Measurements from ENCODE around the gene FARP2. TPM values are rescaled to one million over a fixed set of nuclear protein-coding genes. Genes with fewer than 3 reads are reported as not detected.

Gene FARP2
- total RNA-seq, 4 donors from 2014 or later = 26.8 to 37.9 (median 30.2) TPM

DNA sequence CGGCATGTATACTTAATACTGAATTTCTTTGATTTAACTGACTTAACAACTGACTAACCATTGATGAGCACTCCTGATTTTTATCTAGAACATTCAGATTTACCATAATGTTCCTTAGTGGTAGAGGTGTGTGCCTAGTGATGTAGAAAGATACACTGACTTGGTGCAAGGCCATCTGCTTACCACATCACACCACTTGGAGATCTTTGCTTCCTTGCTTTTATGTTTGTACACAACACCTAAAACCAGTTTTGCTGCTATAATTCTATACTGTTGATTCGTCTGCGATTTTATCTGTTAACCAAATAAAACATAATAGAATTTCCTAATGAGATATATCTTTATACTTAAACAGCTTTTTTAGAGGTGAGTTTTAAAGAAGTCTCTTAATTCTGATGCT, 3.9 kb upstream of the FARP2 start:
- no peaks in the 10 kb centered on the region for H3K9me3 ChIP-seq
- intact Hi-C loops (cut with DNase I) = loop anchor here (10.0 kb wide), 1 partner anchor 353 kb away; the partner anchor contains the start of gene ING5
- no peak overlapping the region for H3K27ac ChIP-seq (replicated peaks in 1 of 4)
- peaks cover 10 to 16% (median 13%) of the 10 kb centered on the region in 4 donors for H3K4me1 ChIP-seq
- WGBS = 93% methylated on average over 3 of the region's 3 CpGs
- DNase-seq (ENCODE audit: extremely low spot score) = no peak
- H3K4me3 ChIP-seq = no peak overlapping the region
- peaks cover 55 to 77% (median 64%) of the 10 kb centered on the region in 4 donors for H3K36me3 ChIP-seq
- TF ChIP-seq, protein P1, sequence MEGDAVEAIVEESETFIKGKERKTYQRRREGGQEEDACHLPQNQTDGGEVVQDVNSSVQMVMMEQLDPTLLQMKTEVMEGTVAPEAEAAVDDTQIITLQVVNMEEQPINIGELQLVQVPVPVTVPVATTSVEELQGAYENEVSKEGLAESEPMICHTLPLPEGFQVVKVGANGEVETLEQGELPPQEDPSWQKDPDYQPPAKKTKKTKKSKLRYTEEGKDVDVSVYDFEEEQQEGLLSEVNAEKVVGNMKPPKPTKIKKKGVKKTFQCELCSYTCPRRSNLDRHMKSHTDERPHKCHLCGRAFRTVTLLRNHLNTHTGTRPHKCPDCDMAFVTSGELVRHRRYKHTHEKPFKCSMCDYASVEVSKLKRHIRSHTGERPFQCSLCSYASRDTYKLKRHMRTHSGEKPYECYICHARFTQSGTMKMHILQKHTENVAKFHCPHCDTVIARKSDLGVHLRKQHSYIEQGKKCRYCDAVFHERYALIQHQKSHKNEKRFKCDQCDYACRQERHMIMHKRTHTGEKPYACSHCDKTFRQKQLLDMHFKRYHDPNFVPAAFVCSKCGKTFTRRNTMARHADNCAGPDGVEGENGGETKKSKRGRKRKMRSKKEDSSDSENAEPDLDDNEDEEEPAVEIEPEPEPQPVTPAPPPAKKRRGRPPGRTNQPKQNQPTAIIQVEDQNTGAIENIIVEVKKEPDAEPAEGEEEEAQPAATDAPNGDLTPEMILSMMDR (IDR thresholded peaks at IDR 0.05) = no peak
- TF ChIP-seq EP300 (IDR thresholded peaks at IDR 0.05) (no peak), POLR2A (IDR thresholded peaks at IDR 0.05; ENCODE audit: low read depth) (no peak), POLR2AphosphoS5 (IDR thresholded peaks at IDR 0.05) (no peak)
- H3K27me3 ChIP-seq = no peaks in the 10 kb centered on the region

DNA sequence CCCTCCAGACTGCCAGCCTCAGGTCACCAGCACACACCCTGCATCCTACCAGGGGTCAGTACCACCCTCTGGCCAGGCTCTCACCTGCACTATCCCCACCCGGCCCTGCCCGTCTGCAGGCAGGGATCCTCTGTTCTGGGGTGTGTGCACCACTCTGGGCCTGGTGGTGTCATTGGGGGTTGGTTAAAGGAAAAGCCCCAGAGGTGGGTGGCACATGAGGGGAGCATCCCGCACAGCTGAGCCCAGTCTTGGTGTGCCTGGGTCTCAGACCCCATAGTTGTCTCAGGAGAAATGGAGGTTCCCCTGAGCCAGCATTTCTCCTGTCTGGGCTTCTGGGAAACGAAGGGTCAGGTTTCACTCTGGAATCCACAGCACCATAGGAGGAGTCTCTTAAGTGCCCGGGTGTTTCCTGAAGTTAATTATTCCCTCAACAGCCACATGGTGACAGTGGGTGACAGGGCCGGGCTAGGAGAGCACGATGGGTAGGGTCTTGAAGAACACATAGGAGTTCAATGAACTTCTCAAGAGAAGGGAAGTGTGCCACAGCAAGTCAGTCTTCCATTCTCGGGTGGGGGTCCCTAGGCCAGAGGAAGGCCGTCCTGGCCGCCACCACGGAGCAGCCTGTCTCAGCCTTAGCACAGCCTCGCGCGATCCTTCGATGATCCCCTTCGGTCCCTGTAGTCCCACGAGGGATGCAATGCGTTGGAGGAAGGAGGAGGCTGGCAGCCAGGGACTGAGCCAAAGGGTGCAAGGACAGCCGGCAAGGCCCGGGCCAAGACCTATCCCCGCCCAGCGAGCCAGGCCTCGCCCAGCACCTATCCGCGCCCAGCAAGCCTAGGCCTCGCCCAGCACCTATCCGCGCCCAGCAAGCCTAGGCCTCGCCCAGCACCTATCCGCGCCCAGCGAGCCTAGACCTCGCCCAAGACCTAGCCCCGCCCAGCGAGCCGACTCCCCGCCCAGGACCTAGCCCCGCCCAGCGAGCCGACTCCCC, 1.1 kb upstream of the FARP2 start:
- DNase-seq (ENCODE audit: extremely low spot score) = no peak
- H3K27me3 ChIP-seq = no peaks in the 10 kb centered on the region
- intact Hi-C loops (cut with DNase I) = loop anchor here (5.0 to 10.0 kb wide), 2 partner anchors 38 to 350 kb away; partner anchors contain the start of genes HDLBP, ING5 and SEPTIN2
- TF ChIP-seq, protein P1 (IDR thresholded peaks at IDR 0.05) = no peak
- TF ChIP-seq EP300 (IDR thresholded peaks at IDR 0.05) (no peak), POLR2AphosphoS5 (IDR thresholded peaks at IDR 0.05) (peak; percentile 28 to 63), POLR2A (IDR thresholded peaks at IDR 0.05; ENCODE audit: low read depth) (no peak)
- 27% methylated on average over 8 of the region's 40 CpGs for WGBS
- peaks cover 22 to 38% (median 31%) of the 10 kb centered on the region in 4 donors for H3K4me1 ChIP-seq
- peak overlapping the region; percentile 32 to 46 (median 42) for H3K4me3 ChIP-seq
- no peaks in the 10 kb centered on the region for H3K9me3 ChIP-seq
- H3K27ac ChIP-seq (replicated peaks in 1 of 4) = peak overlapping the region; percentile 71 to 85 (median 78)
- H3K36me3 ChIP-seq = peaks cover 30 to 49% (median 38%) of the 10 kb centered on the region in 4 donors

DNA sequence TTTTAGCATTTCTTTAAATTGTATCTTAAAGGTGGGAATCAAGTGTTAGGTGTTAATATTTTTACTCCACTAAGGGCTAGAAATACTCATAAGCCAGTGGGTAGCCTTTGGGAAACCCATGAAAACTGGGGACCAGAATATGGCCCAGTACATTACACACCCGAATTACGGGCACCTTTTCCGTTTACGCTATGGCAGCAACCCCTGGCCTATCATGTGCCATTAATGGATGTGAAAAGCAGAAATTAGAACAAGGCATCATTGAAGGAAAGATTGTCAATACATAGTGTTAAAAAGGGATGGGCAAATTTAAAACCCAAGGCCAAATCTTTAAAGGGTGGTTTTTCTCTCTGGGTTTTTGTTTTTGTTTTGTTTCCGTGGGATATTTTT, 781 bp downstream of the FARP2 start:
- Histone ChIP-seq H3K4me1 (peaks cover 22 to 38% (median 31%) of the 10 kb centered on the region in 4 donors), H3K4me3 (peak overlapping the region; percentile 64 to 93 (median 83)), H3K27ac (replicated peaks in 1 of 4) (peak overlapping the region; percentile 87 to 98 (median 92)), H3K9me3 (no peaks in the 10 kb centered on the region), H3K27me3 (no peaks in the 10 kb centered on the region), H3K36me3 (peaks cover 14 to 30% (median 19%) of the 10 kb centered on the region in 4 donors)
- WGBS = 25% methylated on average over 5 of the region's 5 CpGs
- no peak for DNase-seq (ENCODE audit: extremely low spot score)
- intact Hi-C loops (cut with DNase I) = loop anchor here (5.0 to 10.0 kb wide), 2 partner anchors 40 to 348 kb away; partner anchors contain the start of genes HDLBP, ING5 and SEPTIN2
- TF ChIP-seq EP300 (IDR thresholded peaks at IDR 0.05) (no peak), POLR2A (IDR thresholded peaks at IDR 0.05; ENCODE audit: low read depth) (no peak), POLR2AphosphoS5 (IDR thresholded peaks at IDR 0.05) (no peak)
- TF ChIP-seq, protein P1 (IDR thresholded peaks at IDR 0.05) = no peak

DNA sequence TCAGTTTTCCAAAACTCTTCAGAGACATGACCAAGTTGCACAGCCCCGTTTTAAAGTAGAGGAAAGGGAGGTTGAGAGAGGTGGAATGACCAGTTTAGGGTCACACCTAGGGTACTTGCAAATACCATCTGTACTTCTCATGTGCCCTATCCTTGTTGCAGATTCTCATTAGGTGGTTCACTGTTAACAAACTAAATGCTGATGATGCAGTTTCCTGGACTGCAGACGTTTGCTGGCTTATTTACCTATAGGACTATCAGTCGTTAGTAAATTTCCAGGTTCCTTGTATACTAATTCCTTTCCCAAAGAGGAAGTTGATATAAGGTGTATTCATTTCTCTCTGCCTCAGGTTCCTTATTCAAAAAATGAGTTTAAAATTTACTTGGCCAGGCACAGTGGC, 1.4 kb downstream of the FARP2 start:
- Histone ChIP-seq H3K9me3 (no peaks in the 10 kb centered on the region), H3K36me3 (peaks cover 8 to 24% (median 12%) of the 10 kb centered on the region in 4 donors), H3K27ac (replicated peaks in 1 of 4) (no peak overlapping the region), H3K4me1 (peaks cover 22 to 38% (median 31%) of the 10 kb centered on the region in 4 donors), H3K4me3 (peak overlapping the region in 1 of 4 donors; percentile 82), H3K27me3 (no peaks in the 10 kb centered on the region)
- intact Hi-C loops (cut with DNase I) = loop anchor here (5.0 to 10.0 kb wide), 2 partner anchors 40 to 347 kb away; partner anchors contain the start of genes HDLBP, ING5 and SEPTIN2
- 67% methylated on average over 3 of the region's 3 CpGs for WGBS
- TF ChIP-seq, protein P1 (IDR thresholded peaks at IDR 0.05) = no peak
- TF ChIP-seq POLR2AphosphoS5 (IDR thresholded peaks at IDR 0.05) = no peak
- no peak for TF ChIP-seq POLR2A (IDR thresholded peaks at IDR 0.05; ENCODE audit: low read depth)
- TF ChIP-seq EP300 (IDR thresholded peaks at IDR 0.05) = no peak
- DNase-seq (ENCODE audit: extremely low spot score) = no peak

Data from esophagus muscularis mucosa (tissue), 4 donors.